ENCODE data around the gene SPIN2B.

SPIN2B gene

GRCh38 chrX:57083143-57083542 lies 38.2 kb downstream of the SPIN2B start:
- Histone ChIP-seq H3K27me3 (peaks cover 62% of the 10 kb centered on the region), H3K9ac (no peak overlapping the region), H3K4me2 (no peak overlapping the region), H3K36me3 (peaks cover 3% of the 10 kb centered on the region), H3K4me3 (no peak overlapping the region), H4K20me1 (no peaks in the 10 kb centered on the region), H3K4me1 (no peaks in the 10 kb centered on the region), H3K27ac (no peak overlapping the region), H3K9me3 (peaks cover 7% of the 10 kb centered on the region)
- no peak for TF ChIP-seq Cebpa-rat (IDR thresholded peaks at IDR 0.05)

GRCh38 chrX:57074458-57074857 lies 46.9 kb downstream of the SPIN2B start:
- Histone ChIP-seq H4K20me1 (no peaks in the 10 kb centered on the region), H3K27ac (no peak overlapping the region)

DNA sequence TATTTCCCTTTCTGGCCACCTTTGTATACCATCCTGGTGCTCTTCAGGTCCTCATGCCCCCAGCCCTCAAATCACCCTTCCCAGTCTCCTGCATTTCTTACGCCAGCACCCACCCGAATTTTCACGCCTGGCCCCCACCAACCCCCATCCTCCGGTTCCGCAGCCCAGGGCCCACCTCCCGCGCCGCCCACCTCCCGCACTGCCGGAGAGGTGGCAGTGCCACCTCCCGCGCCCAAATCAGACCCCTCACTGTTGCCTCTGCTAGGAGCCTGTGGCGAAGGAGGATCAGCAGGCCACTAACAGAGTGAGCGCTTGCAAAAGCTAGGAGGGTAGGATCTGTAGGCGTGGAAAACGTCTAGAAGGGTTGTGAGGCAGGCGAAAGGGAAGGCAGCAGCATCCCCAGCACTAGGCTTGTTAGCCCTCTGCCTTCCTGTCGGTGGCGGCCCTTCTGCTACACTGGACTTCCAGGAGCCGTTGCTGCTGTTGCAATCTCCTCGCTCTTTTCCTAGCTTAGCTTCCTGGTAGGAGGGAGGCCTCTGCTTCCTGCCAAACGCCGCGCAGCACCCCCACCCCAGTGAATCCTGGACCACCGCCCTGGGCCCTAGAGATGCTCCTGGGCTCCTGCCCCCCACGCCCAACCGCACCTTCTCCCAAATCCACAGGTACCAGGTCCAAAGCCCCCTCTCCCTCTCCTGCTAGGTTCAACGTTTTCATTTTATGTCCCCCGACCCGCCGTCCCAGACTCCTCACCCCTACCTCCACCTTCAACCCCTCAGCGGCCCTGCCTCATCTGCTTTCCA lies 51.0 kb downstream of the SPIN2B start:
- H3K4me2 ChIP-seq = no peak overlapping the region
- H3K27ac ChIP-seq = no peak overlapping the region
- H3K9ac ChIP-seq = no peak overlapping the region
- H3K4me1 ChIP-seq = no peaks in the 10 kb centered on the region
- peaks cover 5% of the 10 kb centered on the region; the same call in 1 of the 2 replicates for H3K9me3 ChIP-seq
- no peaks in the 10 kb centered on the region for H3K36me3 ChIP-seq
- H4K20me1 ChIP-seq = no peaks in the 10 kb centered on the region
- H3K4me3 ChIP-seq = no peak overlapping the region
- TF ChIP-seq Cebpa-rat (IDR thresholded peaks at IDR 0.05) = no peak
- H3K27me3 ChIP-seq = peaks cover 70% of the 10 kb centered on the region

More at GRCh38 chrX:57074458-57074857, 46.9 kb downstream of the SPIN2B start:
- Histone ChIP-seq H3K4me3 (no peak overlapping the region), H3K36me3 (no peaks in the 10 kb centered on the region), H3K4me2 (no peak overlapping the region), H3K9ac (no peak overlapping the region), H3K9me3 (peaks cover 5% of the 10 kb centered on the region; the same call in 1 of the 2 replicates), H3K27me3 (peaks cover 44% of the 10 kb centered on the region), H3K4me1 (no peaks in the 10 kb centered on the region)
- no peak for TF ChIP-seq Cebpa-rat (IDR thresholded peaks at IDR 0.05)
